ENCODE results near the gene RNF149. TPM values are rescaled to one million over a fixed set of nuclear protein-coding genes. Genes with fewer than 3 reads are reported as not detected.

Gene RNF149
- polyA plus RNA-seq, 2 of the 4 experiments (the other 2 are of a cell fraction) = 28.8 to 34.8 TPM

- no peak overlapping the region for H3K4me3 ChIP-seq
- no peak overlapping the region for H3K4me2 ChIP-seq
- WGBS (ENCODE audit: missing lambda C conversion rate) = 33% methylated on average over 2 of the region's 2 CpGs
- POLR2A ChIA-PET = no interaction called here
- ATAC-seq (no peak), FAIRE-seq (no peak), DNase-seq (ENCODE audit: low read depth in 1 of 2, low spot score in 1 of 2) (no peak)
- TF ChIP-seq ATOH8 (CRISPR knock-in tag; IDR thresholded peaks at IDR 0.05; ENCODE audit: low read depth) (no peak), RFX5 (IDR thresholded peaks at IDR 0.05) (no peak), KDM1A (IDR thresholded peaks at IDR 0.05; ENCODE audit: low read depth) (no peak), PBX3 (IDR thresholded peaks at IDR 0.05) (no peak), HEYL (CRISPR knock-in tag; IDR thresholded peaks at IDR 0.05) (no peak), NFE2L2 (conservative IDR thresholded peaks at IDR 0.05; ENCODE audit: low read length) (no peak), RNF2 (IDR thresholded peaks at IDR 0.05; ENCODE audit: borderline replicate concordance, low read depth) (no peak), HOXB13 (CRISPR knock-in tag; IDR thresholded peaks at IDR 0.05; ENCODE audit: low read depth) (no peak), HMGXB4 (CRISPR knock-in tag; IDR thresholded peaks at IDR 0.05; ENCODE audit: borderline replicate concordance) (no peak), ZNF302 (CRISPR knock-in tag; IDR thresholded peaks at IDR 0.05) (no peak), KDM5A (IDR thresholded peaks at IDR 0.05) (no peak), ZSCAN20 (CRISPR knock-in tag; IDR thresholded peaks at IDR 0.05) (no peak)
- H3K27ac ChIP-seq = no peak overlapping the region
- H3K4me1 ChIP-seq = 0 out of 3 replicates have a peak, but pooled peaks cover 3% of the 10 kb centered on the region
- CTCF ChIA-PET = interaction anchor here (0.7 to 1.3 kb wide), 3 partner anchors 9 to 494 kb away, joined by 3 to 4 read pairs (median 3); no protein-coding TSS in a partner anchor
- no peaks in the 10 kb centered on the region for H3K9me3 ChIP-seq
Measured at GRCh38 chr2:101337877-101338276, 29.4 kb upstream of the RNF149 start.

GRCh38 chr2:101332885-101333766, 24.6 kb upstream of the RNF149 start:
- TF ChIP-seq NR3C1 (IDR thresholded peaks at IDR 0.05) (no peak), HEYL (CRISPR knock-in tag; IDR thresholded peaks at IDR 0.05) (no peak), ZNF302 (CRISPR knock-in tag; IDR thresholded peaks at IDR 0.05) (no peak), EP300 (IDR thresholded peaks at IDR 0.05) (no peak), RFX5 (IDR thresholded peaks at IDR 0.05) (no peak), ESRRA (IDR thresholded peaks at IDR 0.05; ENCODE audit: borderline replicate concordance, low read length) (no peak), MYC (IDR thresholded peaks at IDR 0.05; ENCODE audit: borderline replicate concordance, low read length) (no peak), RARB (CRISPR knock-in tag; IDR thresholded peaks at IDR 0.05) (no peak), ATOH8 (CRISPR knock-in tag; IDR thresholded peaks at IDR 0.05; ENCODE audit: low read depth) (no peak), KDM5A (IDR thresholded peaks at IDR 0.05) (no peak), EHMT2 (IDR thresholded peaks at IDR 0.05; ENCODE audit: low read depth) (no peak), FOSB (CRISPR knock-in tag; IDR thresholded peaks at IDR 0.05) (no peak), POLR2A (IDR thresholded peaks at IDR 0.05; ENCODE audit: low read length) (no peak), REST (IDR thresholded peaks at IDR 0.05) (no peak)
- DNase-seq (ENCODE audit: low read depth in 1 of 2, low spot score in 1 of 2) = no peak
- no peak overlapping the region for H3K4me2 ChIP-seq
- no peak for FAIRE-seq
- no peaks in the 10 kb centered on the region for H3K9me3 ChIP-seq
- no peak for ATAC-seq
- H3K27ac ChIP-seq = no peak overlapping the region
- POLR2A ChIA-PET = no interaction called here
- 54% methylated on average over 5 of the region's 5 CpGs for WGBS (ENCODE audit: missing lambda C conversion rate)
- CTCF ChIA-PET = interaction anchor here (0.6 to 2.8 kb wide), 5 partner anchors 9 to 532 kb away, joined by 3 to 26 read pairs (median 4); no protein-coding TSS in a partner anchor
- H3K4me3 ChIP-seq = no peak overlapping the region
- H3K4me1 ChIP-seq = no peaks in the 10 kb centered on the region
